Measurements from ENCODE around the gene GFRA3. TPM values are rescaled to one million over a fixed set of nuclear protein-coding genes. Genes with fewer than 3 reads are reported as not detected.

The GFRA3 gene
- total RNA-seq, 2 experiments from 2014 or later, result 0.15 to 0.21 TPM

DNA sequence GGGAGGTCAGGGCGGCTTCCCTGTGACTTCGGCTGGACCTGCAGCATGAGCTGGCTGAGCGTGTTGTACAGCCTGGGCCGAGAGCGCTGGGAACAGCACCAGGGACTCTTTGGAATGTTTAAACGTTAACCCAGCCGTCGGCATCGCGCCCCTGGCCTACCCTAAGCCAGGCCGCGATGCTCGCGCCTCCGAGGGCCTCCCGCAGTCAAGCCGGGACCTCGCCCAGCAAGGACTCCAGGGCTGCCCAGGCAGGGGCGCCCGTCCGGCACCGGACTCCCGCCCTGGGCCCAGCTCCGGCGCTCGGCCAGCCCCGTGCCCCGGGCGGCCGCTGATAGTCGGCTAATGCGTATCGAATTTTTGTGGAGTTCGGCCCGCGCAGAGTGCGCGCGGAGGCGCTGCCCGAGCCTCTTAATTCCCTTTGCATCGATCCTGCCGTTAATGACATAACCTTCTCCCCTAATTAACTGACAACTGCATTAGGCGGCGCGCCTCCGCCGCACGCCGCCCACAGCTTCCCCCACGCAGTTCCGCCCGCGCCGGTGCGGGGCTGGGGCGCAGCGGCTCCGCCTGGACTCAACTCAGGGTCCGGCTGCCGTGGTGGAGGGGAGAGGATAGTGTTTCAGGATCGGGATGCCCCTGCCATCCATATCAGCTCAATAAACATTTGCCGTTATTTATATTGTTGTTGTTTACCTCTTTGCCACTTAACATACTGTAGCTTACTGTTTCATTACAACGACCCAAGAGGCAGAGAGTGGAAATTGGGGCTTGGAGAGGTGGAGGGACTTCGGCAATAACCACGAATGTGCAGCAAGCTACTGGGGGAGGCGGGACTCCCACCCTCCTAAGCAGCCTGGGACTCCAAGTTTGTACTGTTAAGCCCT lies 32.5 kb downstream of the GFRA3 start:
- no peaks in the 10 kb centered on the region for H3K9me3 Mint-ChIP-seq
- H3K36me3 Mint-ChIP-seq (ENCODE audit: low read depth), result no peaks in the 10 kb centered on the region
- peaks cover 52% of the 10 kb centered on the region for H3K27me3 Mint-ChIP-seq
- H3K4me1 Mint-ChIP-seq, result peaks cover 11% of the 10 kb centered on the region
- ChIA-PET CTCF (interaction anchor here (1.0 to 1.9 kb wide), 4 partner anchors 10 to 111 kb away, joined by 3 to 8 read pairs (median 4); partner anchors contain the start of gene KDM3B), POLR2A (interaction anchor here (0.6 kb wide), 1 partner anchor 21 kb away, joined by 6 read pairs; no protein-coding TSS in a partner anchor)
- H3K27ac Mint-ChIP-seq, result no peak overlapping the region
- H3K4me3 Mint-ChIP-seq, result no peak overlapping the region
- no peak for DNase-seq

DNA sequence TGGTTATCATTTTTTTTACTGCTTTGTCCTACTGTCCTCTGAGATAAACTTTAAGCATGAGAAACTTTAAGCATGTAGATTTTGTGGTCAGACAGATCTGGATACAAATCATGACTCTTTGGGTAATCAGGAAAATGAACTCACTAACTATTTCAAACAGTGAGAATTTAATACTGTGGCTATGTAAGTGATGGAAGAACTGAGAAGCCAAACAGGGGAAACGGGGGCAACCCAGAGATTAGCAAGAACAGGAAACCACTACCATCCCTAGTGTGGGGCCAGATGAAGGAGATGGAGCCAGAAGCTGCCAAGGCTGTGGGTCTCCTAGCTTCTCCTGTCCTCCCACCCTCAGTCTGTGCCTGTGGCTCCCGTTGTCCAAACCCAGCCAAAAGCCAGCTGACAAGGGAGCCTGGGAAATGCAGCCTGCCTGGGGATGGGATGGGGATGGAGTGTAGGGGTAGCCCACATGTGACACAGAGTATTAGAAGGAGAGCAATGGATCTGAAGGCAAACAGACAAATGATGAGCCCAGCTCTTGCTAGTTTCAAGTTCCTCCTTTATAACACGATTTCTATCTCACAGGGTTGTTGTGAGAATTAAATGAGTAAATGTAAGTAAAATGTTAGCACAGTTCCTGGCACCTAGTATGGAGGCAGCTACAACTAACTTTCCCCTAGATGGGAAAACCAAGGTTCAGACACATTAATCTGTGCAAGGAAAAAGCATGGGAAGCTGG lies 33.6 kb downstream of the GFRA3 start:
- Mint-ChIP-seq H3K4me3 (no peak overlapping the region), H3K36me3 (ENCODE audit: low read depth) (no peaks in the 10 kb centered on the region), H3K4me1 (peaks cover 11% of the 10 kb centered on the region), H3K9me3 (no peaks in the 10 kb centered on the region), H3K27me3 (peaks cover 52% of the 10 kb centered on the region), H3K27ac (no peak overlapping the region)
- CTCF ChIA-PET, result interaction anchor here (0.6 to 1.9 kb wide), 3 partner anchors 111 to 660 kb away, joined by 3 to 8 read pairs (median 3); partner anchors contain the start of gene KDM3B
- no peak for DNase-seq
- POLR2A ChIA-PET, result no interaction called here

DNA sequence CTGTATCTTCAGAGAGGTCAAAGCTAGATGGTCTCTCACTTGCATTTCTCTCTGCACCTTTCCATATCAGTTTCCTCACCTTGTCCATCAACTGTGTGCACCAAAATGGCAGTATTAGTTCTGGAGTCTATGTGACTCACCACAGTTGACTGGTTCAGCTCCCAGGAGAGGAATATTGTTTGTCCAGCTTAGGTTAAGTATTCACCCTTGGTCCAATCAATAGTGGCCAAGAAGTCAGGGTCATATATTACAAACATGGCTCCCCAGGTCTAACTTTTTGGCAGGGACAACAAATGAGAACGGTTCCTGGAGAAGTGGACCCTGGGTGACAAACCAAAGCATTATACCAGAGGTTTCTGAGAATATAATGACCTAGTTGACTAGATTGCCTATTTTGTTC lies 36.4 kb downstream of the GFRA3 start:
- Mint-ChIP-seq H3K4me1 (peaks cover 11% of the 10 kb centered on the region), H3K27ac (no peak overlapping the region), H3K9me3 (no peaks in the 10 kb centered on the region), H3K36me3 (ENCODE audit: low read depth) (no peaks in the 10 kb centered on the region), H3K27me3 (peaks cover 33% of the 10 kb centered on the region), H3K4me3 (no peak overlapping the region)
- no peak for DNase-seq
- POLR2A ChIA-PET, result no interaction called here
- CTCF ChIA-PET, result interaction anchor here (0.6 to 1.2 kb wide), 2 partner anchors 16 to 114 kb away, joined by 3 to 4 read pairs; no protein-coding TSS in a partner anchor

DNA sequence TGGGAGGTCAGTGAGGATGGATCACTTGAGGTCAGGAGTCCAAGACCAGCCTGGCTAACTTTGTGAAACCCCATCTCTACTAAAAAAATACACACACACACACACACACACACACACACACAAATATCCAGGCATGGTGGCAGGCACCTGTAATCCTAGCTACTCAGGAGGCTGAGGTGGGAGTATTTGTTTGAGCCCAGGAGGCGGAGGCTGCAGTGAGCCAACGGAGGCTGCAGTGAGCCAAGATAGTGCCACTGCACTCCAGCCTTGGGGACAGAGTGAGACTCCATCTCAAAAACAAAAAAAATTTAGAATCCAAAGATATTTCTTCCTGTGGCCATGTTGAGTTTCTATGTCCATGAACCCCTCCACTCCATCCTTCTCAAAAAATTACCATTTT lies 39.8 kb downstream of the GFRA3 start:
- H3K27ac Mint-ChIP-seq, result no peak overlapping the region
- H3K9me3 Mint-ChIP-seq, result no peaks in the 10 kb centered on the region
- no peak overlapping the region for H3K4me3 Mint-ChIP-seq
- POLR2A ChIA-PET, result no interaction called here
- no peak for DNase-seq
- peaks cover 12% of the 10 kb centered on the region for H3K27me3 Mint-ChIP-seq
- no peaks in the 10 kb centered on the region for H3K4me1 Mint-ChIP-seq
- no peaks in the 10 kb centered on the region for H3K36me3 Mint-ChIP-seq (ENCODE audit: low read depth)
- CTCF ChIA-PET, result interaction anchor here (0.8 to 2.1 kb wide), 2 partner anchors 10 to 21 kb away, joined by 3 to 5 read pairs; partner anchors contain the start of gene CDC23

DNA sequence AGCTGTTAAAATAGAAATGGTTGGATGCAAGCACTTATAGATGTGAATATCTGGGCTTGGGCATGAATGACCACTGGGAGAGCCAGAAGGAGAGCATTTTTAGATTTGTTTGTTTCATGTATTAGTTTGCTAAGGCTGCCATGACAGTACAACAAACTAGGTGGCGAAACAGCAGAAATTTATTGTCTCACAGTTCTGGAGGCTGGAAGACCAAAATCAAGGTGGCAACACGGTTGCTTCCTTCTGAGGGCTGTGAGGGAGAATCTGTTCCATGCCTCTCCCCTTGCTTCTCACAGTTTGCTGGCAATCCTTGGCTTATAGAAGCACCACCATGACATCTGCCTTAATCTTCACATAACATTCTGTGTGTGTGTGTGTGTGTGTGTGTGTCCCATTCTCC lies 41.1 kb downstream of the GFRA3 start:
- DNase-seq, result no peak
- ChIA-PET POLR2A (no interaction called here), CTCF (interaction anchor here (1.1 to 1.2 kb wide), 2 partner anchors 45 to 119 kb away, joined by 3 to 4 read pairs; no protein-coding TSS in a partner anchor)
- no peak overlapping the region for H3K4me3 Mint-ChIP-seq
- H3K27me3 Mint-ChIP-seq, result peaks cover 4% of the 10 kb centered on the region
- H3K4me1 Mint-ChIP-seq, result no peaks in the 10 kb centered on the region
- H3K36me3 Mint-ChIP-seq (ENCODE audit: low read depth), result no peaks in the 10 kb centered on the region
- no peaks in the 10 kb centered on the region for H3K9me3 Mint-ChIP-seq
- H3K27ac Mint-ChIP-seq, result no peak overlapping the region

DNA sequence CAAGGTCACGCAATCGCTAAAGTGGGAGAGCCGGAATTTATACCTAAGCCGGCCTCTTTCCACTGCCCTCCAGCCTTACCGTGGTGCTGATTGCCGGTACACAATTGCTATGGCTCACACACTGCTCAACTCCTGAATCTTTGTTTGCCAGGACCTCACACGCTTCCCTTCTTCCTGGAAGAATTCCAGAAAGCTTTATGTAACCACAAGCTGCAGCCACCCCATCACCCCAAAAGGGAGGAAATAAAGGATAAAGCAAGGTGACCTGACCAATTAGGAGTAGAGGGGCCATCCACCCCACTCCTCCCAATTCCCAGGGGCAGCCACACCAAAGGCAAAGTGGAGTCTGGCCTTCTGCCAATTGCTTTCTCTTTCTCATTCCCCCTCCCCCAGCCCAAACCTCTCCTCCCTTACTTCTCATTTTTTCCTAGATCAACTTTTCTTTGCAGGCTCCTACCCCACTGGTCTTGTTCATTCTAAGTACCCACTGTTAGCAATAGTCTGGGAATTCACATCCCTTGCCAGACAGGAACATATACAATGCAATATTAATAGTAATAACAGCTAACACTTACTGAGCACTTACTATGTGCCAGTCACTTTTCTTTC lies 43.3 kb downstream of the GFRA3 start:
- Mint-ChIP-seq H3K4me1 (no peaks in the 10 kb centered on the region), H3K27ac (no peak overlapping the region), H3K27me3 (peaks cover 4% of the 10 kb centered on the region), H3K4me3 (no peak overlapping the region), H3K36me3 (ENCODE audit: low read depth) (no peaks in the 10 kb centered on the region), H3K9me3 (peaks cover 2% of the 10 kb centered on the region)
- CTCF ChIA-PET, result interaction anchor here (1.0 to 1.2 kb wide), 2 partner anchors 11 to 121 kb away, joined by 3 read pairs; no protein-coding TSS in a partner anchor
- POLR2A ChIA-PET, result no interaction called here
- DNase-seq, result no peak

DNA sequence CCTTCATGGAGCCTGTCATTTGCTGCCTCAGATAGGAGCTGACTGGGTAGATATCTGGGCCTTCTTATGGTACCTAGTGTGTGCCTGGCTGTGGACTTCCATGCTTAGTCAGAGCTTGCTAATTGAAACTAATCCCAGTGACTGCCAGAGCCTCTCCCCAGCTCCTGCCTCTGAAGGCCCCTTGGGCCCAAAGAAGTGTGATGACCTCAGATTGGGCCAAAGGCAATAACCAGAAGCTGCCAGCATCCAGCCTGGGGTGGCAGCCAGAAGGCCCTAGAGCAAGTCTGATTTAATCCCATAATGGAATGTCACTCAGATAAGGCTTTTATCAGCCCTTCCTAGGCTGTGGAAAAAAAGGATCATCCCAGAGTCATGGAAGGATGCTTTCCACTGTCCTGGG lies 44.2 kb downstream of the GFRA3 start:
- Mint-ChIP-seq H3K27me3 (peaks cover 4% of the 10 kb centered on the region), H3K9me3 (peaks cover 2% of the 10 kb centered on the region), H3K36me3 (ENCODE audit: low read depth) (no peaks in the 10 kb centered on the region), H3K4me1 (no peaks in the 10 kb centered on the region), H3K4me3 (no peak overlapping the region), H3K27ac (no peak overlapping the region)
- POLR2A ChIA-PET, result no interaction called here
- no peak for DNase-seq
- CTCF ChIA-PET, result interaction anchor here (0.6 to 1.4 kb wide), 2 partner anchors 122 to 174 kb away, joined by 3 read pairs; no protein-coding TSS in a partner anchor

DNA sequence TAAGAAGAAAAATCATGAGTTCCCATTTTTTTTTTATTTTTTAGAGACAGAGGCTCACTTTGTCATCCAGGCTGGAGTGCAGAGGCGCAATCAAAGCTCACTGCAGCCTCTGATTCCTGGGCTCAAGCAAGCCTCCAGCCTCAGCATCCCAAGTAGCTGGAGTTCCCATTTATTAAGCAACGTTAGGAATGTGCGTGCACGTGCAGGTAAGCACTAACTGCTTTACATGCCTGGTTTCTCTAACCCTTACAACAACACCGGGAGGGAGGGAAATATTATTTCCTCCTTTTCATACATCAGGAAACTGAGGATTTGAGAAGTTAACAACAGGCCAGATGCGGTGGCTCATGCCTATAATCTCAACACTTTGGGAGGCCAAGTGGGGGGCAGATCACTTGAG lies 45.0 kb downstream of the GFRA3 start:
- Mint-ChIP-seq H3K36me3 (ENCODE audit: low read depth) (no peaks in the 10 kb centered on the region), H3K4me1 (no peaks in the 10 kb centered on the region), H3K27me3 (peaks cover 4% of the 10 kb centered on the region), H3K4me3 (no peak overlapping the region), H3K27ac (no peak overlapping the region), H3K9me3 (peaks cover 2% of the 10 kb centered on the region)
- DNase-seq, result no peak
- ChIA-PET CTCF (interaction anchor here (0.7 to 1.4 kb wide), 2 partner anchors 17 to 123 kb away, joined by 3 read pairs; no protein-coding TSS in a partner anchor), POLR2A (no interaction called here)

DNA sequence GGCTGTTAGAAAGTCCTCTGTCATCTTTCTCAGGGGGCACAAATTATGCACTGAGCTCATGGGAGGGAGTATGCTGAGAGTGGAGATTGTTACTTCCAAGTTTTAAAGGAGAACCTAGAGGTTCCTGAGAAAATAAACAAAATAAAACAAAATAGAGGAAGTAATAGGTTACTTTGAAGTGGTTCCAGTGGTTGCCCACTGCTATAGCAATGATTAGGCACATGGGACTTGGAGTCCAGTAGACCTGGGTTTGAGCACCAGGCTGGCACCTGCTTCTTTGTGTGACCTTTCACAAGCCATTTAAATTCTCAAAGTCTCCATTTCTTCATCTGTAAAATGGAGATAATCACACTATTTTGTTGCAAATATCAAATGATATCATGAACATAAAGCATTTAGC lies 47.5 kb downstream of the GFRA3 start:
- DNase-seq, result no peak
- Mint-ChIP-seq H3K4me3 (no peak overlapping the region), H3K4me1 (peaks cover 5% of the 10 kb centered on the region), H3K36me3 (ENCODE audit: low read depth) (no peaks in the 10 kb centered on the region), H3K27me3 (peaks cover 20% of the 10 kb centered on the region), H3K27ac (no peak overlapping the region), H3K9me3 (peaks cover 2% of the 10 kb centered on the region)
- POLR2A ChIA-PET, result no interaction called here
- CTCF ChIA-PET, result interaction anchor here (1.5 kb wide), 1 partner anchor 125 kb away, joined by 5 read pairs; the partner anchor contains the start of gene KDM3B

DNA sequence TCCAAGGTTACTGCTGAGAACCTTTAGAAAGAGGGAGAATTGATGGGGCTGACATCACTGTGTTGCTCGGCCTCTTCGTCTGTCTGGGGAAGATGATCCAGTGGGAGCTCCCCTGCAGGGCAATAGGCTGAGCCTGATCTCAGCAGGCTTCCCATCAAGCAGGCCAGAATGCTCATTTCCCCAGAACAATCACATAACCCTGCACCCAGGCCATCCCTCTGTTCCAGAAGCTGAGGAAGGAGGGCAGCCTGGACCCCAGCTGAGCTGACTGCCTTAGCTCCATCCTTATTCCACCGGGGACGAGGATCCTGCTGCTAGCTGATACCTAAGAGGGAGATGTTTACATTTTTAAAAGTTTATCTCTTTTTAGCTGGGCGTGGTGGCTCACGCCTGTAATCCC lies 49.7 kb downstream of the GFRA3 start:
- POLR2A ChIA-PET, result no interaction called here
- Mint-ChIP-seq H3K4me1 (peaks cover 5% of the 10 kb centered on the region), H3K4me3 (no peak overlapping the region), H3K27ac (no peak overlapping the region), H3K9me3 (peaks cover 2% of the 10 kb centered on the region), H3K36me3 (ENCODE audit: low read depth) (no peaks in the 10 kb centered on the region), H3K27me3 (peaks cover 19% of the 10 kb centered on the region)
- CTCF ChIA-PET, result interaction anchor here (0.6 to 1.5 kb wide), 4 partner anchors 35 to 129 kb away, joined by 3 to 4 read pairs (median 4); partner anchors contain the start of gene KDM3B
- no peak for DNase-seq

DNA sequence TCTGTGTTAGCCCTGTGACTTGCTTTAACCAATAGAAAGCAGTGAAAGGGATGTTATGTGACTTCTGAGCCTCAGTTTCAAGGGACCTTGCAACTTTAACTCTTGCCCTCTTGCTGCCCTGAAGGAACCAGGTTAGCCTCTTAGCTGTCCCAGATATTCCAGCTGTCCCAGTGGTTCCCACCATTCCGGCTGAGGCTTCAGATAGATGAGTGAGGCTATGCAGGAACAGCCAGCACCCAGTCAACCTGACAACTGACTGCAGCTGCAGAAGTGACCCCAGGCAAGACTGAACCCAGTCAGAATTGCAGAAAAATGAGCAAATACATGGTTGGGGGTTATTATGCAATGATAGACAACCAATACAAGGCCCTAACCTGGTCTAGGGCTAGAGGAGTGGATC lies 50.9 kb downstream of the GFRA3 start:
- peaks cover 2% of the 10 kb centered on the region for H3K9me3 Mint-ChIP-seq
- peaks cover 21% of the 10 kb centered on the region for H3K27me3 Mint-ChIP-seq
- no peaks in the 10 kb centered on the region for H3K36me3 Mint-ChIP-seq (ENCODE audit: low read depth)
- CTCF ChIA-PET, result interaction anchor here (0.6 to 1.4 kb wide), 4 partner anchors 59 to 231 kb away, joined by 3 read pairs; partner anchors contain the start of gene KDM3B
- no peak overlapping the region for H3K4me3 Mint-ChIP-seq
- no peak overlapping the region for H3K27ac Mint-ChIP-seq
- POLR2A ChIA-PET, result no interaction called here
- no peak for DNase-seq
- peaks cover 5% of the 10 kb centered on the region for H3K4me1 Mint-ChIP-seq

DNA sequence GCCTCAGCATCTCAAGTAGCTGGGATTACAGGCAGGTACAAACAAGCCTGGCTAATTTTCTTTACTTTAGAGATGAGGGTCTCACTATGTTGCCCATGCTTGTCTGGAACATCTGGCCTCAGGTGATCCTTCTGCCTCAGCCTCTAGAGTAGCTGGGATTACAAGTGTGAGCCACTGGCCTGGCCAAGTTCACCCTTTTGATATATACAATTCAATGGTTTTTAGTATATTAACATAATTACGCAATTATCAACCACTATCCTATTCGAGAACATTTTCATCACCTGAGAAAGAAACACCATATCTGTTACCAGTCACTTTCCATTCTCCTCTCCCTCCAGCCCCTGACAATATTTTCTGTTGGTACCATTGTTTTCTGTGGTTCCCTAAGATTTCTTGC lies 57.6 kb downstream of the GFRA3 start:
- no peaks in the 10 kb centered on the region for H3K36me3 Mint-ChIP-seq (ENCODE audit: low read depth)
- peaks cover 17% of the 10 kb centered on the region for H3K4me1 Mint-ChIP-seq
- DNase-seq, result no peak
- H3K27ac Mint-ChIP-seq, result no peak overlapping the region
- no peaks in the 10 kb centered on the region for H3K9me3 Mint-ChIP-seq
- peaks cover 5% of the 10 kb centered on the region for H3K27me3 Mint-ChIP-seq
- ChIA-PET POLR2A (no interaction called here), CTCF (interaction anchor here (0.7 to 1.4 kb wide), 3 partner anchors 15 to 992 kb away, joined by 3 to 5 read pairs (median 4); partner anchors contain the start of gene KDM3B)
- H3K4me3 Mint-ChIP-seq, result no peak overlapping the region

All from activated CD4-positive, alpha-beta T cell treated with anti-CD3 and anti-CD28 coated beads, Interleukin-2, amount 10 ng/mL, durations not matched to agents 7 days and 5 days (primary cell).